Measurements from ENCODE around the gene MYO1F. TPM values are rescaled to one million over a fixed set of nuclear protein-coding genes. Genes with fewer than 3 reads are reported as not detected.

Gene MYO1F
- total and polyA plus RNA-seq, 2 of the 13 experiments (the other 11 are each of a cell fraction or from before 2014, with no cell fraction given) = 0.09 to 0.13 TPM

GRCh38 chr19:8476524-8476923, 100.7 kb downstream of the MYO1F start:
- FAIRE-seq (no peak), DNase-seq (ENCODE audit: low spot score) (no peak), ATAC-seq (no peak)
- Histone ChIP-seq H3K4me2 (ENCODE audit: low read depth, low read length) (no peak overlapping the region), H3K27me3 (ENCODE audit: control insufficient read depth in 1 of 2, insufficient read depth in 2 of 2, low read length in 2 of 2) (no peaks in the 10 kb centered on the region), H3K27ac (ENCODE audit: extremely low read length, insufficient read depth, low read length) (no peak overlapping the region), H3K36me3 (replicated peaks in 1 of 2; ENCODE audit: control insufficient read depth in 1 of 2, insufficient read depth in 2 of 2, low read length in 2 of 2) (peaks cover 45 to 78% of the 10 kb centered on the region in 2 experiments), H3K79me2 (ENCODE audit: insufficient read depth, low read length) (peaks cover 61% of the 10 kb centered on the region), H3K9ac (ENCODE audit: insufficient read depth, low read depth, low read length) (no peak overlapping the region), H3K4me3 (replicated peaks in 1 of 3; ENCODE audit: insufficient read depth in 1 of 3, low read depth in 2 of 3, low read length in 3 of 3) (no peak overlapping the region), H2AFZ (ENCODE audit: low read length) (no peak overlapping the region), H4K20me1 (ENCODE audit: insufficient read depth, low read length) (peaks cover 37% of the 10 kb centered on the region; the same call in 1 of the 2 replicates), H3K4me1 (ENCODE audit: insufficient read depth, low read length) (no peaks in the 10 kb centered on the region), H3K9me3 (ENCODE audit: low read length) (no peaks in the 10 kb centered on the region)
- intact Hi-C loops (cut with micrococcal nuclease; ENCODE audit: unreplicated experiment) = no loop called here
- no TSS peak for BruUV-seq (replicated peaks)
- ChIA-PET CTCF (ENCODE audit: low intra/inter-chr PET ratio, low total read pairs) (no interaction called here), POLR2A (interaction anchor here (0.7 kb wide), 1 partner anchor 21 kb away, joined by 3 read pairs; no protein-coding TSS in a partner anchor)
- in situ Hi-C loops (cut with HindIII; ENCODE audit: extremely low pct_ligation_motif_present, low pct_unique_long_range_greater_than_20kb) = no loop called here
- WGBS (ENCODE audit: low lambda C conversion rate) = 97% methylated on average over 3 of the region's 8 CpGs
- no peak for TF ChIP-seq ZNF17 (CRISPR knock-in tag; IDR thresholded peaks at IDR 0.05)
- no peak for TF ChIP-seq ZNF569 (CRISPR knock-in tag; IDR thresholded peaks at IDR 0.05; ENCODE audit: borderline replicate concordance)
- TF ChIP-seq ZNF296 (CRISPR knock-in tag; conservative IDR thresholded peaks at IDR 0.05) = no peak
- TF ChIP-seq JUNB (CRISPR knock-in tag; IDR thresholded peaks at IDR 0.05; ENCODE audit: borderline replicate concordance) = no peak
- TF ChIP-seq ZNF883 (CRISPR knock-in tag; IDR thresholded peaks at IDR 0.05; ENCODE audit: not compliant biosample characterization) = no peak
- no peak for TF ChIP-seq ZNF614 (CRISPR knock-in tag; IDR thresholded peaks at IDR 0.05; ENCODE audit: borderline replicate concordance)
- TF ChIP-seq SMYD3 (CRISPR knock-in tag; IDR thresholded peaks at IDR 0.05) = no peak
- TF ChIP-seq ZBTB39 (CRISPR knock-in tag; IDR thresholded peaks at IDR 0.05) = no peak
- no peak for TF ChIP-seq MIER3 (CRISPR knock-in tag; IDR thresholded peaks at IDR 0.05; ENCODE audit: borderline replicate concordance)
- no peak for TF ChIP-seq NFATC3 (CRISPR knock-in tag; IDR thresholded peaks at IDR 0.05)

Data from HepG2 (cell line).